Measurements from ENCODE around the gene STPG4.

GRCh38 chr2:47195148-47195547, 40.0 kb upstream of the STPG4 start:
- TF ChIP-seq CTCF (IDR thresholded peaks at IDR 0.05) (no peak), POLR2A (IDR thresholded peaks at IDR 0.05) (no peak)
